Mammary epithelial cell (primary cell): ENCODE measurements around the gene CLC.

ENCODE experiments used
- EZH2 ChIP-seq: IDR thresholded peaks from 2 replicates; pipeline ENCODE4 v1.6.1; 2012; ENCODE audit warnings: low read length, inconsistent platforms, borderline replicate concordance
- TF ChIP-seq, protein P1 (sequence below), 2 donors: IDR thresholded peaks in 1 of 2; conservative IDR thresholded peaks in 1 of 2; 2 replicates each; pipeline ENCODE4 v1.5.1; 2011 to 2012; ENCODE audit warnings: inconsistent platforms in 2 of 2, low read length in 2 of 2, mild to moderate bottlenecking in 2 of 2, control low read depth in 1 of 2, low read depth in 1 of 2; ENCODE audit not compliant: insufficient read depth in 1 of 2; ENCODE audit errors: extremely low read depth in 1 of 2

DNA sequence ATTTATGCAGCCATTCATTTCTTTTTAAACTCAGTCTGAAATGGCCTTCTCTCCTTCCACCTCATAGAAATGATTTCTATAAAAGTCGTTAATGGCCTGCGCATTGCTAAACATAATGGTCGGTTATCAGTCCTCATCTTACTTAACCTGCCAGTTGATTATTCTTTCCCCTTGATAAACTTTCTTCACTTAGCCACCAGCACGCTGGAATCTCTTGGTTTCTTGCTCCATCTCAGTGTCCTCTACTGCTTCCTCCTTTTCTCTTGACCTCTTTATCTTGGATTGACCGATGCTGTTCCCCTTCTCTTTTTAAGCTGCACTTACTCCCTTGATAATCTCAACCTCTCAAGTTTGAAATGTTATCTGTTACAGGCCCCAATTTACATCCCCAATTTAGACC lies 12.2 kb upstream of the CLC start:
- no peak for TF ChIP-seq EZH2
- TF ChIP-seq, protein P1, sequence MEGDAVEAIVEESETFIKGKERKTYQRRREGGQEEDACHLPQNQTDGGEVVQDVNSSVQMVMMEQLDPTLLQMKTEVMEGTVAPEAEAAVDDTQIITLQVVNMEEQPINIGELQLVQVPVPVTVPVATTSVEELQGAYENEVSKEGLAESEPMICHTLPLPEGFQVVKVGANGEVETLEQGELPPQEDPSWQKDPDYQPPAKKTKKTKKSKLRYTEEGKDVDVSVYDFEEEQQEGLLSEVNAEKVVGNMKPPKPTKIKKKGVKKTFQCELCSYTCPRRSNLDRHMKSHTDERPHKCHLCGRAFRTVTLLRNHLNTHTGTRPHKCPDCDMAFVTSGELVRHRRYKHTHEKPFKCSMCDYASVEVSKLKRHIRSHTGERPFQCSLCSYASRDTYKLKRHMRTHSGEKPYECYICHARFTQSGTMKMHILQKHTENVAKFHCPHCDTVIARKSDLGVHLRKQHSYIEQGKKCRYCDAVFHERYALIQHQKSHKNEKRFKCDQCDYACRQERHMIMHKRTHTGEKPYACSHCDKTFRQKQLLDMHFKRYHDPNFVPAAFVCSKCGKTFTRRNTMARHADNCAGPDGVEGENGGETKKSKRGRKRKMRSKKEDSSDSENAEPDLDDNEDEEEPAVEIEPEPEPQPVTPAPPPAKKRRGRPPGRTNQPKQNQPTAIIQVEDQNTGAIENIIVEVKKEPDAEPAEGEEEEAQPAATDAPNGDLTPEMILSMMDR (conservative IDR thresholded peaks at IDR 0.05 in 1 of 2, IDR thresholded peaks at IDR 0.05 in 1 of 2; ENCODE audit: extremely low read depth in 1 of 2, insufficient read depth in 1 of 2, low read depth in 1 of 2, low read length in 2 of 2) = no peak
